GM23248 (cell line): ENCODE measurements around the gene PRKCA. TPM values are rescaled to one million over a fixed set of nuclear protein-coding genes. Genes with fewer than 3 reads are reported as not detected.

Source experiments
- DNase-seq: peaks from one replicate; pipeline ENCODE4 v3.0.0-alpha.2; 2015
- H2AFZ ChIP-seq: fragments of 200-600 bp; sonication (generic); 2 replicates; pipeline ENCODE4 v1.6.1; 2016; ENCODE audit warnings: antibody characterized with exemption
- H3F3A ChIP-seq: fragments of 200-600 bp; sonication (generic); 2 replicates; pipeline ENCODE4 v1.6.1; 2016; ENCODE audit warnings: mild to moderate bottlenecking, antibody characterized with exemption, mixed run types; ENCODE audit not compliant: insufficient read depth
- H3K27ac ChIP-seq: fragments of 200-600 bp; sonication (generic); 2 replicates; pipeline ENCODE4 v1.5.1; 2016; ENCODE audit warnings: mild to moderate bottlenecking
- H3K27me3 ChIP-seq: fragments of 200-600 bp; sonication (generic); replicated peaks from 2 replicates; pipeline ENCODE4 v1.6.1; 2016; ENCODE audit warnings: mild to moderate bottlenecking; ENCODE audit not compliant: insufficient read depth
- H3K36me3 ChIP-seq: fragments of 200-600 bp; sonication (generic); 2 replicates; pipeline ENCODE4 v1.6.1; 2016; ENCODE audit warnings: low read depth, mild to moderate bottlenecking
- H3K4me1 ChIP-seq: fragments of 200-600 bp; sonication (generic); 2 replicates; pipeline ENCODE4 v1.6.1; 2016; ENCODE audit warnings: mild to moderate bottlenecking; ENCODE audit not compliant: insufficient read depth
- H3K4me2 ChIP-seq: fragments of 200-600 bp; sonication (generic); one replicate; pipeline ENCODE4 v1.6.1; 2016; ENCODE audit warnings: mild to moderate bottlenecking; ENCODE audit not compliant: unreplicated experiment
- H3K4me3 ChIP-seq: fragments of 200-600 bp; sonication (generic); 2 replicates; pipeline ENCODE4 v1.5.1; 2016; ENCODE audit warnings: mild to moderate bottlenecking
- H3K79me2 ChIP-seq: fragments of 200-600 bp; sonication (generic); 2 replicates; pipeline ENCODE4 v1.6.1; 2016; ENCODE audit warnings: mild to moderate bottlenecking; ENCODE audit not compliant: insufficient read depth
- H3K9ac ChIP-seq: fragments of 200-600 bp; sonication (generic); 2 replicates; pipeline ENCODE4 v1.6.1; 2016; ENCODE audit warnings: mild to moderate bottlenecking
- H3K9me2 ChIP-seq: fragments of 200-600 bp; sonication (generic); 2 replicates; pipeline ENCODE4 v1.6.1; 2016; ENCODE audit warnings: mixed run types, mild to moderate bottlenecking, moderate library complexity; ENCODE audit not compliant: insufficient read depth
- H3K9me3 ChIP-seq: fragments of 200-600 bp; sonication (generic); one replicate; pipeline ENCODE4 v1.6.1; 2017; ENCODE audit warnings: low read depth
- H4K20me1 ChIP-seq: fragments of 200-600 bp; sonication (generic); 2 replicates; pipeline ENCODE4 v1.6.0; 2016; ENCODE audit not compliant: insufficient read depth
- EZH2 ChIP-seq: fragments of 200-600 bp; sonication (generic); IDR thresholded peaks from 2 replicates; pipeline ENCODE4 v1.6.1; 2018; ENCODE audit warnings: antibody characterized with exemption, mild to moderate bottlenecking; ENCODE audit not compliant: insufficient read depth, poor library complexity, severe bottlenecking
- EZH2phosphoT487 ChIP-seq: fragments of 200-600 bp; sonication (generic); IDR thresholded peaks from 2 replicates; pipeline ENCODE4 v1.6.1; 2018; ENCODE audit warnings: antibody characterized with exemption, moderate library complexity, mild to moderate bottlenecking, low read depth; ENCODE audit not compliant: insufficient read depth
- WGBS, 2 experiments: methylation state at CpG; one replicate each; pipeline ENCODE4 v1.1.6; 2015 to 2017; ENCODE audit warnings: low lambda C conversion rate in 2 of 2, low coverage in 1 of 2; ENCODE audit errors: missing lambda C conversion rate in 2 of 2; 5-methylcytosine and 5-hydroxymethylcytosine counted together
- in situ Hi-C: fragments of 300-500 bp; cut with MboI; formaldehyde crosslinking; loops from 2 replicates; pipeline ENCODE4 v1.15.0; 2020
- polyA plus RNA-seq: library from polyadenylated mRNA; unstranded; fragments of >200 nt; fragmentation: Nextera tagmentation; extraction: Ambion mirVana; gene quantifications from 2 replicates; pipeline ENCODE4 v1.2.1, GENCODE V29; 2016
- total RNA-seq: library from RNA; depleted of rRNA; stranded (reverse); fragments of >200 nt; shearing (Covaris generic); gene quantifications from 2 replicates; pipeline ENCODE4 v1.2.3, GENCODE V29; 2014

The PRKCA gene
- total and polyA plus RNA-seq, 2 experiments from 2014 or later = 17.3 to 28.5 TPM

- no peak for DNase-seq
- no peaks in the 10 kb centered on the region for H3K4me1 ChIP-seq
- H3K9me2 ChIP-seq = no peaks in the 10 kb centered on the region
- no peaks in the 10 kb centered on the region for H3K9me3 ChIP-seq
- TF ChIP-seq EZH2phosphoT487 (no peak), EZH2 (no peak)
- no peaks in the 10 kb centered on the region for H3K27me3 ChIP-seq
- no peak overlapping the region for H3K27ac ChIP-seq
- peaks cover 9% of the 10 kb centered on the region; the same call in 1 of the 2 replicates for H3K36me3 ChIP-seq
- WGBS, 2 experiments = 96 to 97% methylated on average over 2 of the region's 2 CpGs
- no peak overlapping the region for H3K4me2 ChIP-seq
- no peaks in the 10 kb centered on the region for H3F3A ChIP-seq
- no peak overlapping the region for H2AFZ ChIP-seq
- no peaks in the 10 kb centered on the region for H4K20me1 ChIP-seq
- peaks cover 99% of the 10 kb centered on the region for H3K79me2 ChIP-seq
- no peak overlapping the region for H3K9ac ChIP-seq
- in situ Hi-C loops = no loop called here
- no peak overlapping the region for H3K4me3 ChIP-seq
These were observed 24.1 kb downstream of the PRKCA start for GRCh38 chr17:66326476-66327047.

GRCh38 chr17:66330646-66331037 is 28.2 kb downstream of the PRKCA start:
- H4K20me1 ChIP-seq = no peaks in the 10 kb centered on the region
- no peaks in the 10 kb centered on the region for H3K4me1 ChIP-seq
- H3K4me3 ChIP-seq = no peak overlapping the region
- DNase-seq = no peak
- no peak overlapping the region for H2AFZ ChIP-seq
- H3K9me3 ChIP-seq = no peaks in the 10 kb centered on the region
- 0 out of 2 replicates have a peak, but pooled peaks cover 3% of the 10 kb centered on the region for H3K36me3 ChIP-seq
- 82 to 90% methylated on average over 2 of the region's 2 CpGs for WGBS, 2 experiments
- H3K4me2 ChIP-seq = no peak overlapping the region
- no peaks in the 10 kb centered on the region for H3F3A ChIP-seq
- H3K9me2 ChIP-seq = no peaks in the 10 kb centered on the region
- in situ Hi-C loops = no loop called here
- TF ChIP-seq EZH2 (no peak), EZH2phosphoT487 (no peak)
- no peaks in the 10 kb centered on the region for H3K27me3 ChIP-seq
- H3K27ac ChIP-seq = no peak overlapping the region
- H3K9ac ChIP-seq = no peak overlapping the region
- peaks cover 98% of the 10 kb centered on the region for H3K79me2 ChIP-seq

- Histone ChIP-seq H3K79me2 (peaks cover 98% of the 10 kb centered on the region), H4K20me1 (no peaks in the 10 kb centered on the region), H3K36me3 (0 out of 2 replicates have a peak, but pooled peaks cover 3% of the 10 kb centered on the region), H3K4me1 (no peaks in the 10 kb centered on the region), H3K4me2 (no peak overlapping the region), H3K9ac (no peak overlapping the region), H3K9me3 (no peaks in the 10 kb centered on the region), H2AFZ (no peak overlapping the region), H3K27me3 (no peaks in the 10 kb centered on the region), H3F3A (no peaks in the 10 kb centered on the region), H3K27ac (no peak overlapping the region), H3K9me2 (no peaks in the 10 kb centered on the region), H3K4me3 (no peak overlapping the region)
- DNase-seq = no peak
- TF ChIP-seq EZH2 (no peak), EZH2phosphoT487 (no peak)
- in situ Hi-C loops = no loop called here
- WGBS, 2 experiments = 96 to 97% methylated on average over 8 of the region's 8 CpGs
These were observed 28.8 kb downstream of the PRKCA start for GRCh38 chr17:66331038-66331816.

- Histone ChIP-seq H3F3A (peaks cover 4% of the 10 kb centered on the region; the same call in 1 of the 2 replicates), H3K4me1 (no peaks in the 10 kb centered on the region), H3K4me3 (no peak overlapping the region), H3K9me3 (no peaks in the 10 kb centered on the region), H3K27me3 (no peaks in the 10 kb centered on the region), H4K20me1 (no peaks in the 10 kb centered on the region; the same call in 1 of the 2 replicates), H3K9ac (no peak overlapping the region), H3K36me3 (0 out of 2 replicates have a peak, but pooled peaks cover 3% of the 10 kb centered on the region), H3K79me2 (peaks cover 99% of the 10 kb centered on the region), H3K27ac (no peak overlapping the region), H3K4me2 (no peak overlapping the region), H2AFZ (no peak overlapping the region), H3K9me2 (no peaks in the 10 kb centered on the region)
- in situ Hi-C loops = no loop called here
- DNase-seq = no peak
- TF ChIP-seq EZH2 (no peak), EZH2phosphoT487 (no peak)
- 100% methylated on average over 1 of the region's 1 CpG for WGBS, 2 experiments
These were observed 33.4 kb downstream of the PRKCA start for GRCh38 chr17:66335797-66336196.
